ENCODE results near the gene TMEM81. TPM values are rescaled to one million over a fixed set of nuclear protein-coding genes. Genes with fewer than 3 reads are reported as not detected.

TMEM81 gene
- total and polyA plus RNA-seq, 4 donors = 1.5 to 2.6 (median 2.0) TPM

- no peak overlapping the region for H3K27ac ChIP-seq (ENCODE audit: low read depth in 1 of 2, low read length in 1 of 2)
- H3K9me3 ChIP-seq (ENCODE audit: control insufficient read depth in 4 of 4, insufficient read depth in 3 of 4, low read length in 3 of 4) = no peaks in the 10 kb centered on the region
- no peaks in the 10 kb centered on the region for H3K4me1 ChIP-seq (ENCODE audit: control insufficient read depth in 5 of 5, insufficient read depth in 5 of 5, low read length in 5 of 5)
- H3K27me3 ChIP-seq (ENCODE audit: control insufficient read depth in 3 of 3, insufficient read depth in 3 of 3, low read length in 2 of 3) = no peaks in the 10 kb centered on the region
- no peak for TF ChIP-seq CTCF (IDR thresholded peaks at IDR 0.05; ENCODE audit: control extremely low read depth, extremely low read depth)
- no peak overlapping the region for H3K9ac ChIP-seq (ENCODE audit: insufficient read depth in 1 of 2, low read length in 2 of 2)
- H3K36me3 ChIP-seq (ENCODE audit: control insufficient read depth in 4 of 4, insufficient read depth in 4 of 4, low read length in 4 of 4) = peaks cover 8 to 36% (median 21%) of the 10 kb centered on the region in 4 donors
- H3K4me3 ChIP-seq = no peak overlapping the region
- DNase-seq (no peak), ATAC-seq (ENCODE audit: insufficient read depth, low FRiP score) (no peak)
- WGBS, 2 donors = 85 to 87% methylated on average over 3 of the region's 3 CpGs
Measured at GRCh38 chr1:205088341-205088740, 4.1 kb upstream of the TMEM81 start.

GRCh38 chr1:205082431-205082830, 1.8 kb downstream of the TMEM81 start:
- Histone ChIP-seq H3K4me3 (no peak overlapping the region), H3K9ac (ENCODE audit: insufficient read depth in 1 of 2, low read length in 2 of 2) (no peak overlapping the region), H3K27me3 (ENCODE audit: control insufficient read depth in 3 of 3, insufficient read depth in 3 of 3, low read length in 2 of 3) (no peaks in the 10 kb centered on the region), H3K36me3 (ENCODE audit: control insufficient read depth in 4 of 4, insufficient read depth in 4 of 4, low read length in 4 of 4) (peaks cover 5 to 12% (median 6%) of the 10 kb centered on the region in 4 donors), H3K9me3 (ENCODE audit: control insufficient read depth in 4 of 4, insufficient read depth in 3 of 4, low read length in 3 of 4) (no peaks in the 10 kb centered on the region), H3K4me1 (ENCODE audit: control insufficient read depth in 5 of 5, insufficient read depth in 5 of 5, low read length in 5 of 5) (no peaks in the 10 kb centered on the region), H3K27ac (ENCODE audit: low read depth in 1 of 2, low read length in 1 of 2) (no peak overlapping the region)
- no peak for TF ChIP-seq CTCF (IDR thresholded peaks at IDR 0.05; ENCODE audit: control extremely low read depth, extremely low read depth)
- DNase-seq (no peak), ATAC-seq (ENCODE audit: insufficient read depth, low FRiP score) (no peak)
- 96 to 98% methylated on average over 4 of the region's 4 CpGs for WGBS, 2 donors

GRCh38 chr1:205077934-205078311, 6.3 kb downstream of the TMEM81 start:
- TF ChIP-seq CTCF (IDR thresholded peaks at IDR 0.05; ENCODE audit: control extremely low read depth, extremely low read depth) = no peak
- 78 to 83% methylated on average over 1 of the region's 1 CpG for WGBS, 2 donors
- H3K36me3 ChIP-seq (ENCODE audit: control insufficient read depth in 4 of 4, insufficient read depth in 4 of 4, low read length in 4 of 4) = no peaks in the 10 kb centered on the region
- ATAC-seq (ENCODE audit: insufficient read depth, low FRiP score) = no peak
- H3K9me3 ChIP-seq (ENCODE audit: control insufficient read depth in 4 of 4, insufficient read depth in 3 of 4, low read length in 3 of 4) = no peaks in the 10 kb centered on the region
- H3K27me3 ChIP-seq (ENCODE audit: control insufficient read depth in 3 of 3, insufficient read depth in 3 of 3, low read length in 2 of 3) = no peaks in the 10 kb centered on the region
- H3K4me3 ChIP-seq = no peak overlapping the region
- H3K4me1 ChIP-seq (ENCODE audit: control insufficient read depth in 5 of 5, insufficient read depth in 5 of 5, low read length in 5 of 5) = no peaks in the 10 kb centered on the region
- no peak overlapping the region for H3K27ac ChIP-seq (ENCODE audit: low read depth in 1 of 2, low read length in 1 of 2)
- DNase-seq = no peak
- H3K9ac ChIP-seq (ENCODE audit: insufficient read depth in 1 of 2, low read length in 2 of 2) = no peak overlapping the region
